CD14-positive monocyte (primary cell): ENCODE results near the gene GRIN2A. TPM values are rescaled to one million over a fixed set of nuclear protein-coding genes. Genes with fewer than 3 reads are reported as not detected.

Experiments
- DNase-seq, 3 donors: peaks; one replicate each; pipeline ENCODE4 v3.0.0-alpha.2; 2011 to 2022
- H2AFZ ChIP-seq: 2 replicates; pipeline ENCODE4 v1.6.0; 2012; ENCODE audit warnings: mild to moderate bottlenecking, low read depth, low read length, inconsistent platforms; ENCODE audit not compliant: insufficient read depth, poor library complexity, severe bottlenecking
- H3K27ac ChIP-seq, 2 donors: 1 replicate in 1 of 2; 2 replicates in 1 of 2; pipeline ENCODE4 v1.5.1; 2012 to 2013; ENCODE audit warnings: low read length in 2 of 2, control low read depth in 1 of 2, inconsistent platforms in 1 of 2, low read depth in 1 of 2, mild to moderate bottlenecking in 1 of 2
- H3K27me3 ChIP-seq, 2 donors: one replicate each; pipeline versions ENCODE4 v1.6.0 to v1.6.1; 2011 to 2013; ENCODE audit warnings: low read length in 2 of 2; ENCODE audit not compliant: control insufficient read depth in 2 of 2, insufficient read depth in 2 of 2
- H3K36me3 ChIP-seq, 2 donors: replicated peaks in 1 of 2; 1 replicate in 1 of 2; 2 replicates in 1 of 2; pipeline versions ENCODE4 v1.5.1 to v1.6.1; 2012 to 2013; ENCODE audit warnings: low read length in 2 of 2, control low read depth in 1 of 2, inconsistent platforms in 1 of 2, mild to moderate bottlenecking in 1 of 2; ENCODE audit not compliant: insufficient read depth in 2 of 2, control insufficient read depth in 1 of 2
- H3K4me1 ChIP-seq, 2 donors: 1 replicate in 1 of 2; 2 replicates in 1 of 2; pipeline versions ENCODE4 v1.5.1 to v1.6.1; 2012 to 2013; ENCODE audit warnings: low read length in 2 of 2, control low read depth in 1 of 2, inconsistent platforms in 1 of 2, mild to moderate bottlenecking in 1 of 2, moderate library complexity in 1 of 2; ENCODE audit not compliant: insufficient read depth in 2 of 2, control insufficient read depth in 1 of 2
- H3K4me2 ChIP-seq: replicated peaks from 2 replicates; pipeline ENCODE3; 2012; ENCODE audit warnings: low read length, moderate library complexity, mild to moderate bottlenecking; ENCODE audit not compliant: poor library complexity, severe bottlenecking; ENCODE audit errors: extremely low read depth
- H3K4me3 ChIP-seq, 3 experiments: fragments of 200-600 bp in 1 of 3; sonication (generic) in 1 of 3; replicated peaks in 1 of 3; 1 replicate in 2 of 3; 2 replicates in 1 of 3; pipeline ENCODE4 v1.5.1; 2011 to 2013; ENCODE audit warnings: low read length in 3 of 3, mild to moderate bottlenecking in 3 of 3, control low read depth in 2 of 3, low read depth in 2 of 3, inconsistent platforms in 1 of 3, moderate library complexity in 1 of 3
- H3K79me2 ChIP-seq: 2 replicates; pipeline ENCODE4 v1.6.0; 2012; ENCODE audit warnings: mild to moderate bottlenecking, control low read depth, inconsistent platforms, low read length, moderate library complexity; ENCODE audit not compliant: insufficient read depth
- H3K9ac ChIP-seq: 2 replicates; pipeline ENCODE4 v1.6.0; 2017; ENCODE audit warnings: low read length, mild to moderate bottlenecking; ENCODE audit not compliant: insufficient read depth, poor library complexity, severe bottlenecking
- H3K9me3 ChIP-seq, 2 donors: replicated peaks in 1 of 2; 1 replicate in 1 of 2; 2 replicates in 1 of 2; pipeline versions ENCODE4 v1.5.1 to v1.6.1; 2012 to 2013; ENCODE audit warnings: low read length in 2 of 2, control low read depth in 1 of 2; ENCODE audit not compliant: control insufficient read depth in 1 of 2, insufficient read depth in 1 of 2
- H4K20me1 ChIP-seq: 2 replicates; pipeline ENCODE4 v1.6.0; 2012; ENCODE audit warnings: mild to moderate bottlenecking, low read length, control low read depth, moderate library complexity; ENCODE audit not compliant: insufficient read depth
- H3K27ac Mint-ChIP-seq, 7 donors: one replicate each; pipeline ENCODE4 v1.8.0; 2020; ENCODE audit warnings: mild to moderate bottlenecking in 7 of 7, mixed read lengths in 7 of 7, moderate library complexity in 6 of 7, inconsistent platforms in 2 of 7
- H3K27me3 Mint-ChIP-seq, 3 donors: one replicate each; pipeline ENCODE4 v1.8.0; 2021 to 2022; ENCODE audit warnings: low read depth in 3 of 3, mild to moderate bottlenecking in 3 of 3, mixed read lengths in 3 of 3, moderate library complexity in 3 of 3, inconsistent platforms in 1 of 3
- H3K36me3 Mint-ChIP-seq, 2 donors: one replicate each; pipeline ENCODE4 v1.8.0; 2020; ENCODE audit warnings: mixed read lengths in 2 of 2, inconsistent platforms in 1 of 2, mild to moderate bottlenecking in 1 of 2
- H3K4me1 Mint-ChIP-seq: one replicate; pipeline ENCODE4 v1.8.0; 2020; ENCODE audit warnings: mild to moderate bottlenecking, mixed read lengths
- H3K4me3 Mint-ChIP-seq, 2 donors: one replicate each; pipeline ENCODE4 v1.8.0; 2020; ENCODE audit warnings: mild to moderate bottlenecking in 2 of 2, mixed read lengths in 2 of 2, moderate library complexity in 1 of 2
- H3K9me3 Mint-ChIP-seq, 7 donors: one replicate each; pipeline ENCODE4 v1.8.0; 2020 to 2022; ENCODE audit warnings: mixed read lengths in 7 of 7, mild to moderate bottlenecking in 6 of 7, moderate library complexity in 6 of 7, inconsistent platforms in 2 of 7
- CTCF ChIP-seq: fragments of 200-600 bp; IDR thresholded peaks from one replicate; pipeline ENCODE4 v1.8.0; 2022; ENCODE audit warnings: antibody characterized with exemption, mild to moderate bottlenecking
- WGBS: methylation state at CpG from one replicate; pipeline ENCODE4 v1.1.5; 2013; ENCODE audit warnings: missing lambda C conversion rate; ENCODE audit not compliant: insufficient coverage; 5-methylcytosine and 5-hydroxymethylcytosine counted together
- intact Hi-C, 2 donors: fragments of 100-400 bp; cut with micrococcal nuclease; formaldehyde crosslinking; loops; one replicate each; pipeline versions ENCODE4 v1.15.0 to v1.15.1; 2023
- polyA plus RNA-seq, 3 donors: library from polyadenylated mRNA; depleted of rRNA in 1 of 3; unstranded in 2 of 3; stranded (reverse) in 1 of 3; fragments of 300-500 nt in 2 of 3; fragments of >200 nt in 1 of 3; fragmentation: Illumina TruSeq in 2 of 3; gene quantifications; 1 replicate in 2 of 3; 2 replicates in 1 of 3; pipeline ENCODE4 v1.2.3, GENCODE V29; 2012 to 2021

GRIN2A gene
- polyA plus RNA-seq, 3 donors = not detected

DNA sequence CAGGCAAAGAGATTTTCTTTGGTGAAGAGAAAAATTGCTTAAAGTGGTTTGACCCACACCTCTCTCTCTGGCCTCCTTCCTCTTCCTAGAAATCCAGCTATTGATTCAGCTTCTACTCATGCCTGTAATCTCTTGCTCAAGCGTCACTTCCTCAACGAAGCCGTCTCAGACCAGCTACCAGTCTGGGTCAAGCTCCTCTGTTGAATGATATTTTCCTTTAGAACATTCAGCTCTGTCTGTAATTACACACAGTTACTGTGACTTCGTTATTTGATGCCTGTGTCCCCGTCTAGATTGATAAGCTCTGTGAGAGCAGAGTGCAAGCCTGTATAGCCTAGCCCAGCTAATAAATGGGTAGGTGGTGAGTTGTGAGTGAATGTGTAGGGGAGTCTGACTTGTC lies 168.5 kb downstream of the GRIN2A start:
- intact Hi-C loops = no loop called here
- Histone ChIP-seq H3K27ac (no peak overlapping the region), H3K79me2 (no peaks in the 10 kb centered on the region), H3K4me2 (no peak overlapping the region), H3K4me3 (no peak overlapping the region), H3K36me3 (no peaks in the 10 kb centered on the region), H3K9ac (no peak overlapping the region), H3K4me1 (no peaks in the 10 kb centered on the region), H3K27me3 (no peaks in the 10 kb centered on the region), H4K20me1 (no peaks in the 10 kb centered on the region), H3K9me3 (no peaks in the 10 kb centered on the region), H2AFZ (no peak overlapping the region)
- WGBS = 11% methylated on average over 3 of the region's 5 CpGs
- Mint-ChIP-seq H3K9me3 (peaks cover 0 to 4% (median 0%) of the 10 kb centered on the region in 7 donors), H3K36me3 (no peaks in the 10 kb centered on the region), H3K4me3 (no peak overlapping the region), H3K27ac (no peak overlapping the region), H3K4me1 (no peaks in the 10 kb centered on the region), H3K27me3 (peaks cover 0 to 1% (median 0%) of the 10 kb centered on the region in 3 donors)
- no peak for DNase-seq
- no peak for TF ChIP-seq CTCF

DNA sequence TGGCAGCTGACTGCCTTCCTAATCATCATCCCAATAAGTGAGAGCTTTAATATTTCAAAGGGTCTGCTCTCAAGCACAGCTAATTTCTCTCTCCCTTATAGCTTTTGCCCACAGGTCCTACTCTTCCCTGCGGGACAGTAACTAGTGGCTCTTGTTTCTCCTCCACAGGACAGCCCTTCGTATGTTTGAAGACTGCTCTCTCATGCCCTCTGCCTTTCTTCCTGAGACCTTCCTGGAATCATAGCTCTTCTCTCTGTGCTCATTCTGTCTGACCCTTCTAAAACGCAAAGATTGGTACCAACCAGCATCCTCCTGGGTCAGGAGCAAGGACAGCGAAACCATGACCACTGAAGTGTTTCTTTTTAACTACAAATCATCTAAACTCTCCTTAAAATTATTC lies 168.9 kb downstream of the GRIN2A start:
- Histone ChIP-seq H4K20me1 (no peaks in the 10 kb centered on the region), H3K9ac (no peak overlapping the region), H3K4me2 (no peak overlapping the region), H3K27me3 (no peaks in the 10 kb centered on the region), H3K4me3 (no peak overlapping the region), H3K9me3 (no peaks in the 10 kb centered on the region), H3K36me3 (no peaks in the 10 kb centered on the region), H3K27ac (no peak overlapping the region), H3K79me2 (no peaks in the 10 kb centered on the region), H3K4me1 (no peaks in the 10 kb centered on the region), H2AFZ (no peak overlapping the region)
- peaks cover 0 to 1% (median 0%) of the 10 kb centered on the region in 3 donors for H3K27me3 Mint-ChIP-seq
- intact Hi-C loops = no loop called here
- H3K4me3 Mint-ChIP-seq = no peak overlapping the region
- no peak for TF ChIP-seq CTCF
- no peak for DNase-seq
- H3K9me3 Mint-ChIP-seq = peaks cover 0 to 4% (median 0%) of the 10 kb centered on the region in 7 donors
- peak overlapping the region in 1 of 7 donors; percentile 54 for H3K27ac Mint-ChIP-seq
- H3K36me3 Mint-ChIP-seq = no peaks in the 10 kb centered on the region
- 81% methylated on average over 3 of the region's 4 CpGs for WGBS
- no peaks in the 10 kb centered on the region for H3K4me1 Mint-ChIP-seq
